ENCODE measurements around the gene ETV3.

DNA sequence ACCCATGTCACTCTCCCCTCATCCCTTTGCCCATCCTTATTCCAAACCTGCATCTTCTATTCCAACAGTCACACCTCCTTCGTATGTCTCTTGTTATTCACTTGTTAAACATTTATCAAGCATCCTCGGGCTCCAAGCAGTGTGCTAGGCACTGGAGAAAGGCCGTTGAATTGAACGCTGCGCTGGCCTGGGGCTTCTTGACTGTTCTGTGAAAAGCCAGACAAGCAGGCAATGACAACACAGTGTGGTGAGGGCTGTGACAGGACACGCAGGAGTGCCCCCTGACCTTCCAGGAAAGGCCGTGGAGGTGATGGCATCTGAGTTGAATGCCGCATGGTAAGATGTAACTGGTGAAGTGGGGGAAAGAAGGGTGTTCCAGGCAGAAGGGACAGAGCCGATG is 19.2 kb downstream of the ETV3 start:
- no peak for TF ChIP-seq BHLHE40 (IDR thresholded peaks at IDR 0.05; ENCODE audit: borderline replicate concordance)
- TF ChIP-seq SUZ12 (IDR thresholded peaks at IDR 0.05): no peak
- TF ChIP-seq HDGF (IDR thresholded peaks at IDR 0.05; ENCODE audit: borderline replicate concordance): no peak
- no peak for TF ChIP-seq L3MBTL2 (conservative IDR thresholded peaks at IDR 0.05)
- no peak for TF ChIP-seq FOXA1 (IDR thresholded peaks at IDR 0.05)
- no peak for TF ChIP-seq SP1 (IDR thresholded peaks at IDR 0.05)
- no peak for TF ChIP-seq FOXK2 (IDR thresholded peaks at IDR 0.05)

Measured in HEK293T (cell line).